Right hindlimb (tissue), 1 donor: ENCODE data around the gene INSRR.

Experiments
- DNase-seq: peaks from one replicate; pipeline ENCODE4 v3.0.0-alpha.2; 2018

INSRR gene

DNA sequence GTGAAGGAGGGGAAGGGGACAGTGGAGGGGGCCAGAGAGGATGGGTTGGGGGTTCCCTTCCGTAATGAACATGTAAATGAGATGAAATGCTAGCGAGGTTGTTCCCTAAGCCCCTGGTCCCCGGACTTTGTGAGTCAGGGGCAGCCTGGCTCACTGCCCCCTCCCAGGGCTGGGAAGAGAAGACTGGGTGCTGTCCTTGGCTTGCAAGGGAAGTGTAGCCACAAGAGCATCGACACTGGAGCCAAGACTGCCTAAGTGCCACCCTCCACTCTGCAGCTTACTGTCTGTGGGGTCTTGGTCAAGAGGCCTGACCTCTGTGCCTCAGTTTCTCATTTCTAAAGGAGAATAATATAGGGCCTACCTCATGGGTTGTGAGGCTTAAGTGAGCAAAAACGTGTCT is 35.1 kb upstream of the INSRR start:
- DNase-seq, result no peak

DNA sequence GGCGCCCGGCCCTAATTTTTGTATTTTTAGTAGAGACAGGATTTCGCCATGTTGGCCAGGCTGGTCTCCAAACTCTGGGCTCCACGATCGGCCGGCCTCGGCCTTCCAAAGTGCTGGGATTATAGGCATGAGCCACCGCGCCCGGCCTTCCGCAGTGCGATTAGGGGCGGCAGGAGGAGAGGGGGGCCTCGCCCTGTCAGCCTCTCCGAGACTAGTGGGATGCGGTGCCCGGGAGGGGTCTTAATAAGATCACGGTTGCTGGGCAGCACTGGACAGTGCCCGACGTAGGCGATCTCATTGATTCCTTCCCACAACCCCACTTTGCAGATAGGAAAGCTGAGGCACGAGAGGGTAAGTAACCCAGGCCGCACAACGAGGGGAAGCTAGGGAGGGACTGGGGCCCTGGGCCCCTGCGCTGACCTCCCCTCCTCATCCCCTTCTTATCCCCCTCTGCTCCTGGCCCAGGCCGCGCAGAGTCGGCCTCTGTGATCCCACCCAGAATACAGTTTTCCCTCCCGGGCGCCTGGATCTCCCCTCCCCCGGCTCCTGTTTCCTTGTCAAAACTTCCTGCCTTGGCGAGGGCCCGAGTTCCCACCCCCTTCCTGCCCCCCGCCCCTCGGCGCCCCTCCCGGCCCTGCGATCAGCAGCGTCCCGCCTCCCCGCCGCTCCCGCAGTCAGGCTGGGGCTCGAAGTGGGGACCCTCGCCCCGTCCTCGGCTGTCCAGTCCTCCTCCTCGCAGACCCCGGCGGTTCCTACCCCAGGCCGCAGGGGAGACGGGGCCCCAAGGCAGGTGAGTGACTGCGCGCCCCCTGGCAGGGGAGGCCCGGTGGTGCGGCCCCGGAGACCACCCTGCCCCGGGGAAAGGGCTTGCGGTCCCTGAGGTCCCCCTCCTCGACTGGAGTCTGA is 34.4 kb upstream of the INSRR start, which contains the start of gene PEAR1:
PEAR1 (plus strand) TSS at position 671 of the 906 bp plus-strand sequence. CDS start 10,209 bp downstream, outside the sequence.
- DNase-seq, result peak; percentile 90

DNA sequence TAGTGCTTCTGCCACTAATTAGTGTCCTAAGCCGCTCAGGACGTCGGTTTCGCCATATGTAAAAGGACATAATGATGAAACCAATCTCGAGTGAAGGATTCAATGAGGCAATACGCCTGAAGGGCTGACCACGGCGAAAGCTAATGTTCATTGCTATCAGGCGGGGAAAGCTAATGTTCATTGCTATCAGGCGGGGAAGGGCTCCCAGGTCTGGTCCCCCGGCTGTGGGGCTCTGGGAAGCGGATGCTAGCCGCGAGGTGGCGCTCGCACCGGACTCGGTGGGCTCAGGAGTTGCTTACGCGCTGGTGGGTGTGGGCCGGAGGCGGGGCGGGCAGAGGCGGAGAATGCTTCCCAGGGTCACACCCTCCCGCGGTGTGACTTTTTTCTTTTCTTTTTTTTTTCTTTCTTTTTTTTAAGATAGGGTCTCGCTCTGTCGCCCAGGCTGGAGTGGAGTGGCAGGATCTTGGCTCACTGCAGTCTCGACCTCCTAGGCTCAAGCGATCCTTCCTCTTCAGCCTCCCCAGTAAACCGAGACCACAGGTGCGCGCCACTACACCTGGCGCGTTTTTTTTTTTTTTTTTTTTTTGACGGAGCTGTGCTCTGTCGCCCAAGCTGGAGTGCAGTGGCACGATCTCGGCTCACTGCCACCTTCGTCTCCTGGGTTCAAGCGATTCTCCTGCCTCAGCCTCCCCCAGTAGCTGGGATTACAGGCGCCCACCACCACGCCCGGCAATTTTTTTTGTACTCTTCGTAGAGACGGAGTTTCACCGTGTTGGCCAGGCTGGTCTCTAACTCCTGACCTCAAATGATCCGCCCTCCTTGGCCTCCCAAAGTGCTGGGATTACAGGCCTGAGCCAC is 33.5 kb upstream of the INSRR start:
- DNase-seq, result peak; percentile 95

DNA sequence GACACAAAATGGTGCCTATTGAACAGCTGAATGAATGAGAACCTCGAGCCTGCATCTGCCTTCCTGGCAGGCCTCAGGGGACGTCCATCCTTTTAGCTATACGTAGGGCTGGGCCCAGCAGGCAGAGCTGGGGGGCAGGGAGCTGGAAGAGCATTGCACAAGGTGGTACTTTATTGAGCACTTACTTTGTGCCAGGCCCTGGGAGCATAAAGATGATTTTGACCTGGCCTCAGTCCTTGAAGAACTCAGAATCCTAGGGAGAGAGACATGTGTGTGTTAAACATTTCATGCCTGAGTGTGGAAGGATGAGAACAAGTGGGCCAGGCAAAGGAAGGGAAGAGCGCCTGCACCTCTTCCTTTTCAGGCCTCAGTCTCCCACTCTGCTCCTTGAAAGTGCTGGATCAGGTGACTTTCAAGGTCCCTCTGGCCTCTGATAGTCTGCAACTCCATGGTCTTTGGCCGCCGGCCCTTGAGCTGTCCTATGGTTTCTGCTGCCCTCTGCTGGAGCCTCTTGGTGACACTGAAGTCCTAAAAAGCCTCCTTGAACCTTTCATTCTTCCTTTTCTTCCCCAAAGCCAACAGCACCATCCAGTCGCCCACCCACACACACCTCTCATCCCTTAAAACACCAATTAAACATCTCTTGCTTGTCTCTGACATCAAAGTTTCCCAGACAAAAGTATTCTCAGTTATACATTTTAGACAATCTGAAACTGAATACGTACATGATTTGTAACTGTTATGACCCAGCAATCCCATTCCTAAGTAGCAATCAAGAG is 31.1 kb upstream of the INSRR start:
- DNase-seq, result peak; percentile 85

DNA sequence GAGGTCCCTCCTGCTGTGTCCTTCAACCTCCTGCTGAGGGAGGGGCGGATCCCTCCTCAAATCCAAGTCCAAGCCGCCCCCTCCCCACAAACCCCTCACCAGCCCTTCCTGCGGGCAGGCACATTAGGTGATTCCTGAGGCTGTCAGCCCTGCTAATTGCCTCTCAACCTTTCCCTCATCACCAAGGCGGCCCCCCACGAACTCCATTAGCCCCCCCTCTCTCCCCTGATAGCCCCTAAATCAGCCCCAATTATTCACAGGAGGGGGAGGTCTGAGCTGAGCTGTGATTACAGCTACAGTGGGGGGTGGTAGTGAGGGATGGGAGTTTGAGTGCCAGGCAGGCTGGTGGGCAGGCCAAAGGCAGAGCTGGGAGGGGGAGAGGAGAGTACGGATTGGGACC is 28.8 kb upstream of the INSRR start:
- no peak for DNase-seq

DNA sequence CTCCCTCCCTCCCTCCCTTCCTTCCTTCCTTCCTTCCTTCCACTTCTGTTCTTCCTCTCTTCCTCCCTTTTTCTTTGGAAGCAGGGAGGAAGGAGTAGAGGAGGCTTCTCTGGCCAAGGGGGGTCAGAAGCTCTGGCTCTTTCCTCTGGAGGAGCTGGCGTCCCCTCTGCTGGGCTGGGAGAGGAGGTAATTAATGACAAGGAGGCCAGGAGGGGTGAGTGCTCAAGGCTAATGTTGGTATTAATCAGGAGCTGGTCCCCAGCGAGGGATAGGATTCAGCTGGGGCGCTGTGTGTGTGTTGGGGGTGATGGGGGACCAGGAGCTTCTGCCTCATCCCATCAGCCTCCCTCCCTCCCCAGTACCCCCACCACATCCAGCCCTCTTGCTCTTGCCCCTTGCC is 28.4 kb upstream of the INSRR start:
- no peak for DNase-seq

DNA sequence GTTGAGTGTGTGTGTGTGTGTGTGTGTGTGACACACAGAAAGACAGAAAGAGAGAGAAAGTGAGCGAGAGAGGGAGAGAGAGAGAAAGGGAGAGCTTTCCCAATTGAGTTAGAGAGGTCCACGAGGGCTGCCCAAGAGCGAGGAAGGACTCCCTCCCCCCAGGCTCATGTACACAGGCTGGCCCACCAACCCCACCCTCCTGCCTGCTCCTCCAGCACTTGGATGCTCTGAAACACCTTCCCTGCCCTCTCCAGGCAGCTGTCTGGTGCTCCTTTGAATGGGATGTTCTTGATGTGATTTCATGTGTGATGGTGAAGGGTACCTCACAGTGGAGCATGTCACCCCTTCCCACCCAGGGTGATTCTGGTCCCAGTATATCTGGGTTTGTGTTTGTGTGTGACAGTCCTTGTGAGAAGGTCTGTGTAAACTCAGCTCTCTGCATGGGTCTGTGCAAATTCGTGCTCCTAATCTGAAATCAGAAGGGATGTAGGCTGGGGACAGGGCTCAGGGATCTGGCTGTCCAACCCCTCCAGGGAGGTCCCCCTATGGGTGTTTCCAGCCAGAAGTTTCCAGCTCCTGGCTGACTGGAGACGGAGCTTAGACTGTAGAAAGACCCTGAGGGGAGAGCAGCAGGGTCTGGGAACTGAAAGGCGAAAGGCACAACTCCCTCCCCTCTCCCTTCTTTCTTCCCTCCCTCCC is 27.8 kb upstream of the INSRR start:
- no peak for DNase-seq

DNA sequence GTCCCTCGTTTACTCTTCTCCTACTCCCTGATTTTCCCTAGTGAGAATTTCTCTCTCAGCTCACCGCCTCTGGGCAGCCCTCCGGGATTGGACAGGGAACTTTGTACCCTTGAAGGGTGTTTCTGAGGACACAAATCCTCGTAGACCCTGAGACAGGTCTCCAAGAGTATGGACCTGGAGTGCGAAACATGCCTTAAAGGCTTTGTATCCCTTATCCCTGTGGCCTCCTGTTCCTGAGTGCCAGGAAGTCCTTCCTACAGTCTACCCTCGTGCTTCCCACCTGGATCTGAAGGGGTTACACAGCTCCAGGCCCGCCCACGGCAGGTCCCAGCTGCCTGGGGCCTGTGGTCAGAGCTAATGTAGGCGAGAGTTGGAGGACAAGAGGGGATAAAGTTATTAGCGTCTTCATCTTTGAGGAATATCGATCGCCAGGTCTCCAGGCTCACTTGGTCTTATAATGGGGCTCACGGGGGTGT is 27.0 kb upstream of the INSRR start:
- no peak for DNase-seq

DNA sequence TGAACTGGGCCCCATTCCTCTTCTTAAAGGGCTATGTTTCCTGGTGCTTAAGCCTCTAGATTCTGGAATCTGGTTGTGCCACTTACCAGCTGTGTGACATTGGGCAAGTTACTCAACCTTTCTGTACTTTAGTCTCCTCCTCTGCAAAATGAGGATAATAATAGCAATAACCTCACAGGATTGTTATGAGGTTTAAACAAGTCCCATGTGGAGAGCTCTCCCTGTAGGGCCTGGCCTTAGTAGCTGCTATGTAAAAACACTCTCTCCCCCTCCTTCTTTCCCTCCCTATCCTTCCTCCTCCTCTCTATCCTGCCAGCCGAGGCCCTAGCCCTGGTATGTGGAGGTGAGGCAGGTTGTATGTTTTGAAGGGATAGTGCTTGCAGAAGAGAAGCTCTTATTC is 26.4 kb upstream of the INSRR start:
- DNase-seq, result no peak

DNA sequence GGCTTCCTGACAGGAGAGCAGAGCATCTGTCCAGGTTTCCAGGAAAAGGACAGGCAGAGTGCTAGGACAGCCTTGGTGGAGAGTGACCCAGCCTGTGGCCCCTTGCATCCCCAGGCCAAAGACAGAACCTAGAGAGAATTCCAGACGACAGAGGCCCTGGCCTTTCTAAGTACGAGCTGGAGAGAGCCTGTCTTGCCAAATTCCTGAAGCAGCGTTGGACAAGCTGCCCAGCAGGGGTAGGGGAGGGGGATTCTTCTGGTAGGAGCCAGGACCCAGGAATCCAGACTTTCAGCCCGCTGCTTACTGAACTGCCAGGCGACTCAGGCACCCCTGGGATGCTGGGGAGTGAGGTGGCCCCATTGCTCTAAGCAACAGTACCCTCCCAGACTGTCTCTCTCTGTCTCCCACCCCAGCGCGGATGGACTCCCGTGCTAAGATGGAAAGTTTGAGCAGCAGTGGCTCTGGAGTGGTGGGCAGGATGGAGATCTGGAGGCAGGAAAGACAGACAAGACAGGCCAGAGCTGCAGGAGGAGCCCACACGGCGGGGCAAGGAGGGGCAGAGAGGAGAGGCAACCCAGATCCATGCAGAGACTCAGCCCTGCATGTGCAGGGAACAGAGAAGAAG is 25.8 kb upstream of the INSRR start:
- no peak for DNase-seq

DNA sequence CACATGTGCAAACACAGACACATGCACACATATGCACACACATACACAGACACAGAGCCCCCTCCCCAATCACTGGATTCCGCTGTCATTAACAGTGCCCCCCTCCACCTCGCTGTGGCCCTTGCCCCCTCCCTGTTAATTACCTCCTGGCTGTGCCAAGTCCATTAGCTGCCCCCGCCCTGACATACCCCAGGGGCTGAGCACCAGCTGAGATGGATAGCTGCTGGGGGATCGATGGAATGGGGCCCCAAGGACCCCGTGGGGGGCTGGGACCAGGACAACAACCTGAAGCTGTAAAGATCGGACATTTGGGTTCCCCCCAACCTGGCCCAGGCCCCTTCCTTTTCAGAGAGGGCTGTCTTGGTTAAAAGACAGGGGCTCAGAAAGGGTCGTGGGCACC is 25.0 kb upstream of the INSRR start:
- DNase-seq, result no peak

DNA sequence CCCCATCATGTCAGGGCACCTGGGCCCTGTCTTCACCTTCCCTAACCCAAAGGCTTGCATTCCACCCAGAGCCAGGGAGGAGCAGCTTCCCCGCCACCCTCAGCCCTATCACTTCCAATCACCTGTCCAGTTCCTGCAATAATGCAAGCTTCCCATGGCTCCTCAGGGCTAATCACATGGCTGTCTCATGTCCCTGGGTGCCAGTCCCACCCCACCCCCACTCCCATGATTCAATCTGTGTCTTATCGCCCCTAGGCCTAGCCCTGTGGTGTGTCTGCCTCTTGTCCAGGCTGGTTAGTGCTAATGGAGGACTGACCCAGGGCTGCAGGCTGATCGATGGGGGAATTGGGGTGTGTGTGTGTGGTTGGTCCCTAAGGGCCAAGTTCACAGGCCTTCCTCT is 23.6 kb upstream of the INSRR start:
- DNase-seq, result no peak

DNA sequence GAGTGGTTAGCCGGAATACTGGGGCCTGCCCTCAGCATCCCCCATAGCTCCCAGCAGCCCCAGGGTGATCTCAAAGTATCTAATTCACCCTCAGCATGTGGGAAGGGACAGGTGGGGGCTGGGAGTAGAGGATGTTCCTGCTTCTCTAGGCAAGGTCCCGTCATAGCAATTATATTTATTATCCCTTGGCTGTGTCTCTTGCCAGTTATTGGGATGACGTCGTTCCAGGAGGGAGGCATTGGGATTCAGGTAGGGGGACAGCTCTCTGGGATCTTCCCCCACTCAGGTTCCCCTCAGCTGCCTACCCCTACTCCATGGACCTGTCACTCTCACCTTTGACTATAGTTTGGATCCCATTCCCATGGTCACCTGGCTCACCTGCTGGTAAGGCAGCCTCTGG is 22.7 kb upstream of the INSRR start:
- no peak for DNase-seq

DNA sequence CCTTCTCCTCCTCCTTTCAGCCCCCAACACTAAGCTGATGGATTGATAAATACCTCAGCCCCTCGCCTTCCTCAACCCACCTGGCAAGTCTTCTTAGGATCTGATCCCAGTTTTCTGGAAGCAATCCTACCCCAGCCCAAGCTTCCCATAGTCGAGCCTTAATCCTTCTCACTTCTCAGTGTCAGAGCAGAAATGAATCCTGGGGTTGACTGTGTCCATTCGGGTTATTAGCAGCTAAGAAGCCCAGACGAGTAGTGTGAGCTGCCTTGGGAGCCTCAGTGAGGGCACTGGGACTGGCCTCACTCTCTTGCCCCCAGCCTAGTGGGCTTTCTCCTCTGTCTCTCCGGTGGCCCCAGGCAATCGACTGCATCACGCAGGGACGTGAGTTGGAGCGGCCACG is 22.2 kb upstream of the INSRR start:
- no peak for DNase-seq

DNA sequence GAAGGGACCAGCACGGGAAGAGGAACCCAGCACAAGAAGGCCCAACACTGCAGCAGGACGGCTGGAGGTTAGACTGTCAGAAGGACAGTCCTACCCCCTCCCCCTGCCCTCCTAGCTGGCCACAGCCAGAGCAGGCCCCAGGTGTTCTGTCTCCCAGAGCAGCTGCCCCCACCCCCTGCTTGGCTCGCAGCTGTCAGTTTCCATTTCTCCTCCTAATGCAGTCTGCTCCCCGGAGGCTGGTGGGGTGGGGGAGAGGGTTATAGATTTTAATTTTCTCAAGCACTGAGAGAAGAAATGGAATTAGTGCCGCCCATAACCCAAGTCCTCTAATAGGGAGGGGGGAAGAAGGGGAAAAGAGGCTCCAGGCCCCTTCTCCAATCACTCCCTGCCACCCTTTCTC is 21.6 kb upstream of the INSRR start:
- DNase-seq, result no peak

DNA sequence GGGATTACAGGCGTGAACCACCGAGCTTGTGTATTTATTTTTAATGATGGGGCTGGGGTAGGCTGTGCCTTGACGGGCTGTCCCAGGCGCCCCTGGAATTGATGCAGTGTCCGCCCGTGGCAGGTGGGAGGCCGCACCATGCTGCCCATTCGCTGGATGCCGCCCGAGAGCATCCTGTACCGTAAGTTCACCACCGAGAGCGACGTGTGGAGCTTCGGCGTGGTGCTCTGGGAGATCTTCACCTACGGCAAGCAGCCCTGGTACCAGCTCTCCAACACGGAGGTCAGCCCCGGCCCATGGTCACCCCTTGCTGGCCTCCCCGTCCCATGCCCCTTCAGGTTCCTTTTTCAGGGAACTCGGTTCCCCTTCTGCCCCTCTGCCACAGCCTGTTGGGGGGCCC is 21.0 kb upstream of the INSRR start:
- DNase-seq, result no peak

DNA sequence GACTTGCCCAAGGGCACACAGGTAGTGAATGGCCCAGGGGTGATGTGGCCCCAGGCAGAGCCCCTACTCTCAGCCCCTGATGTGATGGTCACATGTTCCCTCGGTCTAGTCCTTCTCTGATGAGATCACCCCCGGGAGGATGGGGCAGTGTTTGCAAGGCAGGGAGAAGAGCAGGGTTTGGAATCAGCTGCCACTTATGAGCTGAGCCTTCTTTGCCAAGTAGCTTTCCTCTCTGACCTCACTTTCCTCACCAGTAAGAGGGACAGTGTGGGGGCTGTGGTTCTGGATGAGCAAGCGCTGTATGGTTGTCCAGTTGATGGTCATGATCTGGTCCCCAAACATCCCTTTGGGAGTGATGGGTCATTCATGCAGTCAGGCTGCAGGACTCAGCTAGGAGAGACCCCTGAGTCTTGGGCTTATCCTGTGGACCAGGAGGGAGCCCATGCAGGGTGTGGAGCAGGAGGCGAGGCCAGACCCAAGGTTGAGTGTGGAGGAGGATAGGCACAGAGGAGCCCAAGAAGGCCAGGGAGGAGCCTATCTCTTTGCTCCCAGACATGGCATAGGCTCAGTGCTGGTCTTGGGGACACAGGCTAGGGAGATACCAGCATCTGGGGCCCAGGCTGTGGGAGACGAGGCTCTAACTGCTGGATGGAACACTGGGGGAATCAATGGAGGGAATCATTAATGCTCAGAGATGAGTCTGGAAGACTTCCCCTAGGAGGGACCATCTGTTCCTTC is 18.7 kb upstream of the INSRR start:
- DNase-seq, result no peak

DNA sequence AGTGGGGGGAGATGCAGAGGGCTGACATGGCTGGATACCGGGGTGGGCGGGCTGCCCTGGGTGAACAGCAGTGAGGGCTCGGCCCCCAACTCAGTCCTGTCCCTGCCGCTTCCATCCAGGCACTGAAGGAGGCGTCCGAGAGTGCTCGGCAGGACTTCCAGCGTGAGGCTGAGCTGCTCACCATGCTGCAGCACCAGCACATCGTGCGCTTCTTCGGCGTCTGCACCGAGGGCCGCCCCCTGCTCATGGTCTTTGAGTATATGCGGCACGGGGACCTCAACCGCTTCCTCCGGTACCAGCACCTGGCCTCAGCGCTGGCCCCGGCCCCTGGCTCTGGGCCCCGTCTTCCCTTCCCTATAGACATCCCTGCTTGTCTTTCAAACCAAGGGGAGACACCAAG is 17.4 kb upstream of the INSRR start:
- DNase-seq, result no peak

DNA sequence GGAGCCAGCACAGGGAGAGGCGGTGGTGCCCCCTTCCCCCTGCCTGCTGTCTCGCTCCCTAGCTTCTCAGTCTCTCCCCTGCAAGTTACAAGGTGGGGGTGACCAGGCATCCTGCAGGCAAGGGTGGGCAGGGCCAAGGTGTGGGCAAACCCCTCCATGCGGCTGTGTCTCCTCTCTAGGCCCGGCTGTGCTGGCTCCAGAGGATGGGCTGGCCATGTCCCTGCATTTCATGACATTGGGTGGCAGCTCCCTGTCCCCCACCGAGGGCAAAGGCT is 16.4 kb upstream of the INSRR start:
- DNase-seq, result no peak

DNA sequence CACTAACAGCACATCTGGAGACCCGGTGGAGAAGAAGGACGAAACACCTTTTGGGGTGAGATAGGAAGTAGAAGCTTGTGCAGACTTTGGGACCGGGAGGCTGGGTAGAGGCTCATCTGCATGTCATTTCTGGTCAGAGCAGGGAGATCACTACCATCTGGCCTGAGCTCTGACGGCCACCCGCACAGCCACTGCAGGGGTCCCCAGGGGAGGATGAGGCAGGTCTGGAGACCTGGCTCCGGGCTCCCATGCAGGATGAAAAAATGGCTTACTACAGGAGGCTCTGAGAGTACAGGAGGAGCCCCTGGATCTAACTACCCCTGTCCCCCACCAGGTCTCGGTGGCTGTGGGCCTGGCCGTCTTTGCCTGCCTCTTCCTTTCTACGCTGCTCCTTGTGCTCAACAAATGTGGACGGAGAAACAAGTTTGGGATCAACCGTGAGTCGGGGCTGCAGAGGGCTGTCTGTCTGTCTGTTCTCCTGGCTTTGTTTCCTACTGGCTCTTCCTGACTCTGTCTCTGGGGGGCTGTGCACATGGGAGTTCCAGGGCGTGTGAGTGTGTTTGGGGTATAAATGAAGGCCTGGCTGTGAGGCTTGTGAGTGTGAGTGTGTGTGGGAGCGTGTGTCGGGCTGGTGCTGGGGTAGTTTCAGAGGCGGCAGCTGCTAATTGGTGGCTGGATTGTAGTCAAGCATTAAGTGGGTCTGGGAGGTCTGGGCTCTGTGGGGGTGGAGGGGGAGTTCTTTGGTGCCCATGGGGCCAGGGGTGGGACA is 15.8 kb upstream of the INSRR start:
- no peak for DNase-seq

DNA sequence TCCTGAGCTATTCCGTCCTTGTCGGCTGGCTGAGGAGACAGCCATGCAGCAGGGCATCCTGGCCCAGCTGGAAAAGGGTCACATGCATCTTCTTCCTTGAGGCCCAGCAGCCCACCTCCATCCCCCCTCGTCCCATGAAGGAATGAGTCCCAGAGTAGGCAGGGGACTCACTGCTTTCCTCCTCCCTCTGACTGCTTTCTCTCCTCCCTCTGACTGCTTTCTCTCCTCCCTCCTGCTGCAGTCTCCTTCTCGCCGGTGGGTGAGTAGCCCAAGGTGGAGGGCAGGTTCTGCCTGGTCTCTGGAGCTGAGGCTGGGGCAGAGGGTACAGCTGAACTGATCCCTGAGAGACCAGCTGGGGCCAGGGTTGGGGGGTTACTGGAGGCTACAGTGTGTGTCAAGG is 15.2 kb upstream of the INSRR start:
- DNase-seq, result no peak
